Activated effector memory CD4-positive, alpha-beta T cell treated with Interleukin-2 at 50 U/mL for 16 hours (primary cell): ENCODE data around the gene CDKN2D.
"Not testable (repeated sequence)": the region's sequence is repeated elsewhere in the genome, so short reads cannot be mapped to it uniquely, and the experiment has no call there.

ENCODE experiments used
- DNase-seq: peaks from one replicate; pipeline ENCODE4 v3.0.0-alpha.2; 2020

CDKN2D gene

GRCh38 chr19:10580979-10581631, 12.3 kb upstream of the CDKN2D start:
- DNase-seq: peak; percentile 80

DNA sequence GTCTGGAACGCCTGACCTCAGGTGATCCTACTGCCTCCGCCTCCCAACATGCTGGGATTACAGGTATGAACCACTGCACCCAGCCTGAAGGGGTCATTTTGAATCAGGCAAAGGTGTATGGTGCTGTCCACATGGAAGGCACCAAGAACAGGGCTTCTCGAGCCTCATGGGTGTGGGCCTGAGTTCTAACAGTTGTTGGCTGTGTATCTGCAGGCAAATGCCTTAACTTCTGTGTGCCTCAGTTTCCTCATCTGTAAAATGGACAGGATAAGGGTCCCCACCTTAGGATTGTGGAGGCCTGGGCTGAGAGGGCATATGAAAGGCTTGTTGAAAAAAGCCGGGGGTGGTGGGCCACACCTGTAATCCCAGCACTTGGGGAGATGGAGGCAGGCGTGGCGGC, 9.2 kb upstream of the CDKN2D start:
- DNase-seq: no peak

GRCh38 chr19:10575011-10575716, 6.4 kb upstream of the CDKN2D start:
- DNase-seq: no peak

- no peak for DNase-seq
Measured at GRCh38 chr19:10574462-10574861, 5.7 kb upstream of the CDKN2D start.

DNA sequence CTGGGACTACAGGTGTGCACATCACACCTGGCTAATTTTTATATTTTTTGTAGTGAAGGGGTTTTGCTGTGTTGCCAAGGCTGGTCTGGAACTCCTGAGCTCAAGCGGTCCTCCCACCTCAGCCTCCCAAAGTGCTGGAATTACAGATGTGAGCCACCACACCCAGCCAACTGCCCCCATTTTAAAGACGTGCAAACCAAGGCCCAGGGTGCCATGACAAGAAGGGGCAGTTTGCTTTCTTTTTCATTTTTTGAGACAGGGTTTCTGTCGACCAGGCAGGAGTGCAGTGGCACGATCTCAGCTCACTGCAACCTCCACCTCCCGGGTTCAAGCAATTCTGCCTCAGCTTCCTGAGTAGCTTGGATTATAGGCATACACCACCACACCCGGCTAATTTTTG, 5.0 kb upstream of the CDKN2D start:
- DNase-seq: not testable (repeated sequence)

DNA sequence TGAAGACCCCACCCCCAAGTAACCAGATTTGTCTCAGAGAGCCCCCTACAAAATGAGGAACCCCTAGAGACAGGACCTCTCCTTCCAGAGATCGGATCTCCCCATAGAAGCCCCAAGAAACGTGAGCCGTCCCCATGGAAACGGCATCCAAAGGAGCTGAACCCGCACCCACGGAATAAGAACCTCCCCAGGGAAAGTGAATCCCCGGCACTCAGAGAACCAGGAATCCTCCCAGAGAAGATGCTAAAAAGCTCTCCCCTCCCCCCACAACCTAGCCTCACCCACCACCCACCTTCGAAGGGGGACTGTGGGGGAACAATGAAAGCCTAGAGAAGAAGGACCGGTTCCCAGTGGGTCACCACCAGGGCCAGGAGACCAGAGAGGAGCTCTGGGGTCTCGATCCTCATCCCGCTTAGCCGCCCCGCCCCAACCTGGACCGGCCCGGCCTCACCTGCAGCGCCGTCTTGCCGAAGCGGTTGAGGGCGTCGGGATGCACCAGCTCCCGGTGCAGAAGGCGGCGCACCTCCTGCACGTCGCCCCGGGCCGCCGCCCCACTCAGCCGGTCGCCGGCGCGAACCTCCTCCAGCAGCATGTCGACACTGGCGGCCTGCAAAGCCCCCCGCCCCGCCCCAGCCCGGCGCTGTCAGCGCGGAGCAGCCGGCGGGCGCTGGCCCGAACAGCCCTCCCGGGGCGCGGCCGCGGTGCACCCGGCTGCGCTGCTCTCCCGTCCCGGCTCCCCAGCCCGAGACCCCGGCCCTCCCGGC, 535 bp downstream of the CDKN2D start:
- DNase-seq: no peak

DNA sequence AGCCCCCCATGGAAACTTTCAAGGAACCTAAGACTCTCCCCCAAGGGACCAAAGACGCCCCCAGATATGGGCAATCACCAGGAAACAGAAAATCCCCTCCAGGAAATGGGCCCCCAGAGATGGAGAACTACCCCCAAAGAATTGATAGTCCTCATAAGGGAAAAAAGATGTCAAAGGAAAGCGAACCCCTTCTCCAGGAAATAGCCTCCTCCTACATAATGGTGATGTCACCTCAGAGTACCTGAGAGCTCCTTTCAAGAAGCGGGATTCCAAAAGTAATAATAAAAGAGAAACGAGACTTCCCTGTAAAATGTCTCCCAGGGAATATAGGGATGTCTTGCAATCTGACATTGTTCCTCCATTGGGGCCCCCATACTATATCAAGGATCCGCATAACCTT, 1.1 kb downstream of the CDKN2D start:
- DNase-seq: no peak

DNA sequence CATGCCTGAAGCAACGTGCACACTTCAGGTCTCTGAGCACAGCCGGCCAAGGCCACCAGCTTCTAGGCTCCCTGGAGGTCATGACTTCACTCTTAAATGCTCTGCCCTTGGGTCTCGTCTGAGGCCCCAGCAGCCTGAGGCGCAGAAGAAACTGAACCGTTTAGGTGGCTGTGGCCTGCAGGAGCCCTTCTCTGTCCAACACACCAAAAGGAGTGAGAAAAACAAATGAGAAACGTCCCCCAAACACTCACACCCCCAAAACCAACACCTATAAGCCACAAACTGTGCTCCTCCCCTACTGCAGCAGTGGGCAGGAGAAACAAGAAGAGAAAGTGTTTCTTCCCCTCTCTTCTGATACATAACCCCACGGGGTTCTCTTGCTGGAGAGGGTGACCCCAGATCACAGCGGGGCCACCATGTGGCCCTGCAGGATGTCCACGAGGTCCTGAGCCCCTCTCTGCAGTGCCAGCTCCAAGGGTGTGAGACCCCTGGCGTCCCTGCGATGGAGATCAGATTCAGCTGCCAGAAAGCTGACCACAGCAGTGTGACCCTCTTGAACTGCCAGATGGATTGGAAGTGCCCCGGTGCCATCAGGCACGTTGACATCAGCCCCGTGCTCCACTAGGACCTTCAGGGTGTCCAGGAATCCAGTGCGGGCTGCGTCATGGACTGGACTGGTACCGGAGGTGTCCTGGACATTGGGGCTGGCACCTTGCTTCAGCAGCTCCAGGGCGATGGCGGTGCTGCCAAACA, 1.9 kb downstream of the CDKN2D start:
- DNase-seq: peak; percentile 41

DNA sequence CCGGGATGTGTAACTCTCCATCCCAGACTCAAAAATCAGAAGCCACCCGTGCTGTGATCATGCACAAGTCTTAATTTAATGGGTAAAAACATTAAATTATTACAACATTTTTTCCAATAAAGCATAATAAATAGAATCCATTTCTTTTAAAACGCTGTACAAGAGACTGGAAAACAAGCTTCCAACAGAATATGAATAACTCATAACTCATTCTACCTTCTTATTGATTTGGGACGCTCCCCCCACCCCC, 2.4 kb downstream of the CDKN2D start:
- DNase-seq: no peak

DNA sequence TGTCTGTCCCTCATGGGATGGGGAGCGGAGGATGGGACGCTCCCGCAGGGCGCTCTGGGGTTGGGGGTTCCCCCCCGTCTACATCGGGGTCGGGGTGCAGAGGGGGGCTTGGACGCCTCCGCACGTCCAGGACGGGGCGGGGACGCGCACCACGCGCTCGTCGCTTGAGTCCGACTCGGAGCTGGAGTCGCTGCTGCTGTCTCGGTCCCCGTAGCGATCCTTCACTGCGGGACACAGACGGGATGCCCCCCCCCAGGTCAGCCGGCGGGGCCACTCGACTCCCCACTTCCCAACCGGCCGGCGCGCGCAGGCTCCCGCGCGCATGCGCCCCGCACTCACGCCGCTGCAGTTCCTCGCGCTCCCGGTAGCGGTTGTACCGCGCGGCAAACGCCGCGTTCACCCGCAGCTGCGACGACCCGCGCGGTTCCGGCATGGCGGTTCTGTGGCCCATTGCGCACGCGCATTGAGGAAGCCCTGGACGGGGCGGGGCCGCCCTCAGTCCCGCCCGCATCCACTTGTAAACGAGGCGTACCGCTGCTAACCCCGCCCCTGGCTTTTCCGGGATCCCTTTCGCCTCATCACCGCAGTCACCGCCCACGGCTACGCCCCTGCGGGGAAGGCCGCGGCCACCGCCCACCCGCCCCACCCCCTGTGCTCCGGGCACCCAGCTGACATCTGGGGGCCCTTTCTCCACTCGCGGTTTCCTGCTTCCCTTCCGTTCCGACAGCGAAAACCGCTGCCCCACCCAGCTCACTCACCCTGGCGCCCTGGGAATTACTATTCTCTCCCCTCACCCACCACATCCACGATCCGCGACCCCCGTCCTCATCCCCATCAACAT, 3.0 kb downstream of the CDKN2D start, which contains the start of gene KRI1:
TSS of gene KRI1 (minus strand) at position 444 of the 841 bp plus-strand sequence. CDS start at position 433, 11 bp downstream.
- peak; percentile 99 for DNase-seq

DNA sequence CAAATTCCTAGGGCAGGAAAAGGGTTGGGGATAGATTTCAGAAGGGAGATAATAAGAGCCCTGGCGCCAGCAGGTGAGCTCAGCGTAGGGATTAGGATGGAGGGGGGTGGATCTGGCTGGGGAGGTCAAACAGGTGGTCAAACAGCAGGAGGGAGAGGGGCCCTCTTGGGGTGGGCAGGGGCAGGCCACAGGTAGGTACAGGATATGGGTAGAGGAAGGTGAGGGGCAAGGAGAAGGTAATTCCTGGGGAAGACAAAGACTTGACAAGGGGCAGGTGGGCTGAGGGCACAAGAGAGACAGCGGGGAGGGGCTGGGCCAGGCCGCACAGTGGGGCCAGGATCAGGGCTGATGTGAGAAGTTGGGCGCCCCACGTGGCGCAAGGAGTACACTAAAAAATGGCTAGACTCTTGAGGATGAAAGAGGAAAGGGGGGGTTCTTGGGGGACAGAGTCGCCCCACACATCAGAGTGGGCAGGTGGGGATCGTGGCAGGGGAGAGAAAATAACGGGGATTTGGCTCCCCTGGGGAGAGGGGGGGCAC, 3.7 kb downstream of the CDKN2D start:
- peak; percentile 39 for DNase-seq

DNA sequence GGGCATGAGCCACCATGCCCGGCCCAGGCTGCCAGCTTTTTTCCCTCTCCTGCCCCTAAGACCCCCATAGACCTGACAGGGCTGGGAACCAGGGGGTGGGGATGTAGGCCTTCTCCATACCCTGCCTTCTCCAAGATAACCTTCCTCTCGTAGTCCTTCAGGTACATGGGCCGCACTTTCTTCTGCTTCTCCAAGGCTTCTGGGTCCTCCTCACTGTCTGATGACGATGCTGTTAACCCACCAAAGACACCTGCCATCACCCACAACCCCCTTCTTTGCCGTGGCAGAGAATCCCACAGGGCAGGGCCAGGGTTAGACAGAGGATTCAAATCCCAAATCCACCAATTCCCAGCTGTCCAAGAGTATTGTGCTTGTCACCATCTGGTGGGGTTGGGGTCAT, 6.2 kb downstream of the CDKN2D start:
- no peak for DNase-seq

DNA sequence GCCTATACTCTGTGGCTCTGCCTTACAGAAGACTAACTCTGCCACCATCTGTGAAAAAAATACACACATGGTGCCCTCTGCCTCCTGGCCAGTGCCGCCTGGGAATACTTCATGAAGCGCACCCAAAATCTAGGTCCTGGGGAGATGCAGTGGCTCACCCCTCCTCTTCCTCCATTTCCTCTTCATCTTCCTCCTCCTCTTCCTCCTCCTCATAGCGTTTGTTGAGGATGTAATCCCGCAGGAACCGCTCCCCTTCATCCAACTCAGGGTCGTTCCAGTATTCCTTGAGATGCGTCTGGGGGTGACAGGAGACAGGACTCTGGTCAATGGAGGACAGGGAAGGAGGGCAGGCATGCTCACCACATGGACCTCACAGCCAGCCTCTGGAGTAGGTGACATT, 8.6 kb downstream of the CDKN2D start:
- no peak for DNase-seq

- no peak for DNase-seq
Measured at GRCh38 chr19:10557603-10558197, 11.1 kb downstream of the CDKN2D start.

GRCh38 chr19:10555610-10555973, 13.2 kb downstream of the CDKN2D start:
- DNase-seq: no peak

DNA sequence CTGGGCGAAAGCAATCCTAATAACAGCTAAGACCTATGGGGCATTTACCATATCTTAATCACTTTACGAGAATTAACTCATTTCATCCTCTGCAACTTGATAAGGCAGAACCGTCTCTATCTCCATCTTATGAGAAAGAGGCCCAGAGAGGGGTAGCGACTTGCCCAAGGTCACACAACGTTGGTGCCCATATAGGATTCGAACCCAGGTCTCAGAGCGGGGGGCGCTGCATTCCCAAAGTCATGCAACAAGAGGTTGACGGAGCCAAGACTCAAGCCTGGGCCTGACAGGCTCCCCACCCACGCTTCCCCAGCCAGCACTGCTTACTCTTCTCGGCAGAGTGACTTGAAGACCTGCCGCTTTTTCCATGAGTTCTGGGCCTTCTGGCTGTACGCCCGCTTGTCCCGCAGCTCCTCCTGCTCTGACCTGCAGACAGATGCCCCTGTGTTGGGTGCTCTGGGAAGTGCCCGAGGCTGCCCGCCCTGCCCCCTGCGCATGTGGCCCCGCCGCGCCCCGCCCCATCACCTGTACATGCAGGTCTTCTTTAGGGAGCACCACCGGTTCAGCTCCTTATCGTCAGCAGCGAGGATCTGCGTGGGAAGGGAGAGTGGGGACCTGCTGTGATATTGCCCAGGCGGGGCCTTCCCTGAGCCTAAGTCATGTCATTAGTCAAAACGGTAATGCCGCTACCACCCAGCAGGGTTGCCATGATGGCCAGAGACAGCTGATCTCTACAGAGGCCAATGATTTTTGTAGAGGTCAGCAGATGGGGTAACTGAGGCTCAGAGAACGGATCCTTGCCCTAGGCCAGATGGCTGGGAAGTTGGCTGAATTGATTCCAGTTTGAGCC, 13.8 kb downstream of the CDKN2D start:
- no peak for DNase-seq

DNA sequence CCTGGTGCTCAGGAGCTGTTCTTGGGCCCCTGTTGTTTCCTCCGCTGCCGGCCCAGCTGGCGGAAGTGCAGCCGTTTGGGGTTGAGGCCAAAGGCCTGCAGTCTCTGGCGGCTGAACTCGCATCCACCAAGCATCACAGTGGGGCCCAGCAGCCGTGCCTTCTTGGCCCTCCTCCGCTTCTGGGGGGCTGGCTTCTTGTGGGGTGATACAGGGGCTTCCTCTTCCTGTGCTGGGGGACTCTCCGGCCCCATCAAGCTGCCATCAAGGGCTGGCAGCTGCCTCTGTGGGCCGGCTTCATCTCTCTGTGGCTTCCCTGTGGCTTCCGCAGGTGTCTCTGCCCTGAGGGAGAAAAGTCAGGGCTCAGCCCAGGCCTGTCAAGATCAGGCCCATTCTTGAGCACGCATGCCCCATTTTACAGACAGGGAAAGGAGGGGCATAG, 14.8 kb downstream of the CDKN2D start:
- DNase-seq: peak; percentile 51

DNA sequence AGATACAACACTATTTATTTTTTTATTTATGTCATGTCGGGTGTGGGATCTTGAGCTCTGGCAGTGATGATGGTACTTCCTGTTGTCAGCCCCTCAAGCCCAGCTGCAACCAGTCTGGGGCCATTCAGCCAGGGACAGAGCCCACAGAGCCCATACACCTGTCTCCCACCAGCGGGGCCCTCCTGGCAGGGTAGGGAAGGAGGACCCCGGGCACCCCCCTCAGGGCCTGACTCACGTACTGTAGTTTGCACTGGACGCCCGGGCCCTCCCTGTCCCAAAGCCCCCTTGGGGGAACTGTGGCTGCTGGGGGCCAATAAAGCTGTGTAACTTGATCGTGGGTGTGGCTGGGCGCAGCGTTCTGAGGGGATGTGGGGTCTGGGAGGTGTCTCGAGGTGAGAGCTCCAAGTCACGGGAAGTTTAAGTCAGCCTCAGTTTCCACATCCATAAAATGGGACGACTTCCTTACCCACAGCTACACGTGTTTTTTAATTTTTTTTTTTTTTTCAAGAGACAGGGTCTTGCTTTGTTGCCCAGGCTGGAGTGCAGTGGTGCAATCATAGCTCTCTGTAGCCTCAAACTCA, 15.6 kb downstream of the CDKN2D start:
- DNase-seq: no peak

DNA sequence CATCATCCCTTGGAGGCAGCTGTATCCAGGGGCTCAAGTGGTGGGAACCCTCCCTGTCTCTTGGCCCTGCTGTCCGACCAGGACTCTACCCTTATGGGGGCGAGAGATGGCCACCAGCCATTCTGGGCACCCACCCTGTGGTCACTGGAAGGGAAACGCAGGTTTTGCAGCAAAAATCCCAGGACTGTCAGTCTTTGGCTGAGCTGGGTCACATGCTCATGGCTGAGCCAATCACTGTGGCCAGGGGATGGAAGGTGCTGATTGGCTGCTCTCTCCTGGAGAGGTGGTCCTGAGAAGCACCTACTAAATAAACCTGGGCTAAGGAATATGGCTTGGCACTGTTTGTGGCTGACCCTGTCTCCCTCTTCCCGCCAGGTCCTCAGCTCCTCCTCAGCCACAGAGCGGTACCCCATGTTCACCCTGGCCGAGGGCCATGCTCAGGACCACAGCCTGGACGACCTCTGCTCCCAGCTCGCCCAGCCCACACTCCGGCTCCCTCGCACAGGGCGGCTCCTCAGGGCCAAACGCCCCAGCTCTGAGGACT, 16.2 kb downstream of the CDKN2D start:
- DNase-seq: no peak

GRCh38 chr19:10551698-10552301, 17.0 kb downstream of the CDKN2D start:
- no peak for DNase-seq
